HepG2 (cell line): ENCODE measurements around the gene DNM1. TPM values are rescaled to one million over a fixed set of nuclear protein-coding genes. Genes with fewer than 3 reads are reported as not detected.

Source experiments
- ATAC-seq: fragments of 200-7000 bp; cut with Tn5 transposase; 3 replicates; pipeline ENCODE4 v1.9.1; 2020; ENCODE audit warnings: mild to moderate bottlenecking, moderate library complexity
- Bru-seq: library from RNA; stranded (reverse); fragments of 400-500 nt; gene quantifications from one replicate; lab custom pipeline; 2021; lab: Mats Ljungman, UMichigan
- BruChase-seq, 2 experiments: library from RNA; stranded (reverse); fragments of 400-500 nt; gene quantifications; one replicate each; lab custom pipeline; 2021; lab: Mats Ljungman, UMichigan
- BruUV-seq: library from RNA; stranded (reverse); fragments of 400-500 nt; replicated peaks from 2 replicates; lab custom pipeline; 2021; lab: Mats Ljungman, UMichigan
- CTCF ChIA-PET: fragments of 300-600 bp; formaldehyde crosslinking; extraction: SDS; loops from one replicate; lab custom pipeline; 2021; ENCODE audit warnings: low total read pairs, inconsistent platforms, low intra/inter-chr PET ratio; lab: Yijun Ruan, JAX
- POLR2A ChIA-PET: fragments of 350-600 bp; sonication (Branson Sonifier 250); formaldehyde crosslinking; loops from one replicate; lab custom pipeline; 2020; ENCODE audit warnings: antibody characterized with exemption, inconsistent platforms; lab: Yijun Ruan, JAX
- DNase-seq: peaks from one replicate; pipeline ENCODE4 v3.0.0-alpha.2; 2015; ENCODE audit warnings: low spot score
- FAIRE-seq: peaks from 3 replicates; lab custom pipeline; 2011; peaks lifted over from hg19 to GRCh38; lab: Jason Lieb, UNC
- H2AFZ ChIP-seq: one replicate; pipeline ENCODE4 v1.6.1; 2011; ENCODE audit warnings: low read length, inconsistent platforms
- H3K27ac ChIP-seq: fragments of 300-600 bp; 3 replicates; pipeline ENCODE4 v1.8.0; 2011; ENCODE audit warnings: mixed run types, mild to moderate bottlenecking, mixed read lengths, low read length, inconsistent platforms; ENCODE audit not compliant: insufficient read depth; ENCODE audit errors: extremely low read length
- H3K27me3 ChIP-seq, 2 experiments: fragments of 200-600 bp in 1 of 2; 2 replicates in 1 of 2; 3 replicates in 1 of 2; pipeline versions ENCODE4 v1.6.0 to v1.8.0; 2011; ENCODE audit warnings: low read length in 2 of 2, mild to moderate bottlenecking in 2 of 2, moderate library complexity in 2 of 2, inconsistent platforms in 1 of 2; ENCODE audit not compliant: insufficient read depth in 2 of 2, control insufficient read depth in 1 of 2
- H3K36me3 ChIP-seq, 2 experiments: fragments of 200-600 bp in 1 of 2; replicated peaks in 1 of 2; 2 replicates in 1 of 2; 3 replicates in 1 of 2; pipeline versions ENCODE4 v1.5.1 to v1.8.0; 2011; ENCODE audit warnings: low read length in 2 of 2, inconsistent platforms in 1 of 2; ENCODE audit not compliant: insufficient read depth in 2 of 2, control insufficient read depth in 1 of 2
- H3K4me1 ChIP-seq: 2 replicates; pipeline ENCODE4 v1.5.1; 2012; ENCODE audit warnings: low read length, inconsistent platforms; ENCODE audit not compliant: insufficient read depth
- H3K4me2 ChIP-seq: 2 replicates; pipeline ENCODE4 v1.6.0; 2011; ENCODE audit warnings: low read depth, low read length, inconsistent platforms
- H3K4me3 ChIP-seq, 3 experiments: fragments of 200-600 bp in 1 of 3; sonication (generic), shearing (Covaris generic) in 1 of 3; replicated peaks in 1 of 3; 2 replicates each; pipeline ENCODE4 v1.5.1; 2011 to 2016; ENCODE audit warnings: low read length in 3 of 3, inconsistent platforms in 2 of 3, low read depth in 2 of 3, mild to moderate bottlenecking in 2 of 3, control low read depth in 1 of 3, mixed read lengths in 1 of 3; ENCODE audit not compliant: insufficient read depth in 1 of 3
- H3K79me2 ChIP-seq: one replicate; pipeline ENCODE4 v1.6.1; 2011; ENCODE audit warnings: low read length, inconsistent platforms; ENCODE audit not compliant: insufficient read depth
- H3K9ac ChIP-seq: 2 replicates; pipeline ENCODE4 v1.6.0; 2011; ENCODE audit warnings: mild to moderate bottlenecking, low read depth, low read length, inconsistent platforms; ENCODE audit not compliant: insufficient read depth
- H3K9me3 ChIP-seq: 2 replicates; pipeline ENCODE4 v1.5.1; 2012; ENCODE audit warnings: mild to moderate bottlenecking, low read length
- H4K20me1 ChIP-seq: 2 replicates; pipeline ENCODE4 v1.6.0; 2011; ENCODE audit warnings: inconsistent platforms, mild to moderate bottlenecking, low read length, moderate library complexity; ENCODE audit not compliant: insufficient read depth
- BHLHE40 ChIP-seq: IDR thresholded peaks from 2 replicates; pipeline ENCODE4 v1.6.1; 2011; ENCODE audit warnings: low read length, improper control_type of control experiment
- HNRNPLL ChIP-seq: fragments of 200-400 bp; formaldehyde crosslinking; IDR thresholded peaks from 2 replicates; pipeline ENCODE4 v1.6.1; 2017; ENCODE audit warnings: mild to moderate bottlenecking, low read depth, low read length; ENCODE audit not compliant: poor library complexity, severe bottlenecking
- MAFK ChIP-seq, 2 experiments: IDR thresholded peaks in 1 of 2; conservative IDR thresholded peaks in 1 of 2; 2 replicates each; pipeline ENCODE4 v1.6.1; 2011; ENCODE audit warnings: improper control_type of control experiment in 2 of 2, low read length in 2 of 2
- MZF1 ChIP-seq: sonication (generic); formaldehyde crosslinking; IDR thresholded peaks from 2 replicates; pipeline ENCODE4 v1.8.1; 2023; ENCODE audit warnings: mild to moderate bottlenecking, missing genetic modification reagents, borderline replicate concordance
- TEF ChIP-seq: sonication (generic); formaldehyde crosslinking; IDR thresholded peaks from 2 replicates; pipeline ENCODE4 v1.5.0; 2020; ENCODE audit warnings: missing genetic modification reagents
- YEATS2 ChIP-seq: sonication (generic); formaldehyde crosslinking; IDR thresholded peaks from 2 replicates; pipeline ENCODE4 v1.4.0; 2020; ENCODE audit warnings: missing genetic modification reagents, borderline replicate concordance
- ZGPAT ChIP-seq: IDR thresholded peaks from 2 replicates; pipeline ENCODE4 v1.6.1; 2016; ENCODE audit warnings: mild to moderate bottlenecking
- ZMAT5 ChIP-seq: sonication (generic); formaldehyde crosslinking; IDR thresholded peaks from 2 replicates; pipeline ENCODE4 v1.5.0; 2020; ENCODE audit warnings: mild to moderate bottlenecking, low read depth, missing genetic modification reagents, borderline replicate concordance
- ZNF331 ChIP-seq: sonication (generic); formaldehyde crosslinking; IDR thresholded peaks from 2 replicates; pipeline ENCODE4 v1.4.0; 2020; ENCODE audit warnings: missing genetic modification reagents
- ZNF34 ChIP-seq: sonication (generic); formaldehyde crosslinking; IDR thresholded peaks from 2 replicates; pipeline ENCODE4 v1.4.0; 2020; ENCODE audit warnings: mild to moderate bottlenecking, missing genetic modification reagents, borderline replicate concordance
- ZNF816 ChIP-seq: sonication (generic); formaldehyde crosslinking; IDR thresholded peaks from 2 replicates; pipeline ENCODE4 v1.8.0; 2022; ENCODE audit warnings: missing genetic modification reagents, mild to moderate bottlenecking, borderline replicate concordance
- ZNF83 ChIP-seq: sonication (generic); formaldehyde crosslinking; IDR thresholded peaks from 2 replicates; pipeline ENCODE4 v1.4.0; 2020; ENCODE audit warnings: missing genetic modification reagents, mild to moderate bottlenecking, borderline replicate concordance
- WGBS: methylation state at CpG from one replicate; pipeline ENCODE4 v1.1.6; 2017; ENCODE audit warnings: low lambda C conversion rate; 5-methylcytosine and 5-hydroxymethylcytosine counted together
- in situ Hi-C: cut with HindIII; loops from 2 replicates; pipeline ENCODE4 v1.10.0; 2017; ENCODE audit warnings: low pct_unique_long_range_greater_than_20kb; ENCODE audit not compliant: extremely low pct_ligation_motif_present
- intact Hi-C: fragments of 100-400 bp; cut with micrococcal nuclease; formaldehyde crosslinking; loops from one replicate; pipeline ENCODE4 v1.10.0; 2022; ENCODE audit not compliant: unreplicated experiment
- long read RNA-seq, 2 experiments: library from RNA in 1 of 2; library from polyadenylated mRNA in 1 of 2; stranded (forward) in 1 of 2; unstranded in 1 of 2; transcript quantifications; one replicate each; pipeline ENCODE4 v2.0.0, GENCODE V29; 2019 to 2022
- polyA minus RNA-seq, 3 experiments: library from RNA; depleted of rRNA, polyadenylated mRNA; stranded (reverse); fragments of >200 nt; gene quantifications; 2 replicates each; pipeline ENCODE4 v1.2.3, GENCODE V29; 2011; ENCODE audit warnings: low replicate concordance in 1 of 3
- polyA plus RNA-seq, 8 experiments: library from polyadenylated mRNA; depleted of rRNA in 3 of 8; stranded (reverse) in 7 of 8; unstranded in 1 of 8; fragments of >200 nt; fragmentation: Illumina TruSeq in 4 of 8; extraction: Trizol in 4 of 8; gene quantifications; 2 replicates each; pipeline versions ENCODE4 v1.2.1 to v1.2.3, GENCODE V29; 2011 to 2016; ENCODE audit warnings: low read depth in 4 of 8, missing spikeins in 1 of 8, mixed read lengths in 1 of 8; ENCODE audit not compliant: insufficient read depth in 1 of 8
- total RNA-seq, 5 experiments: library from RNA; depleted of rRNA; stranded (reverse); fragments of >200 nt; fragmentation: Illumina TruSeq; extraction: Trizol; gene quantifications; 2 replicates each; pipeline ENCODE4 v1.2.3, GENCODE V29; 2016; ENCODE audit warnings: low read depth in 1 of 5

Gene DNM1
- total RNA-seq (2016; rRNA removed; fragmentation: Illumina TruSeq; extraction: Trizol), result 0.13 and 0.15 TPM in 2 replicates
- total RNA-seq (2016; cell fraction: cytosol; rRNA removed; fragmentation: Illumina TruSeq; extraction: Trizol; ENCODE audit: low read depth), result 0.10 TPM in 1 of 2 replicates, not detected in the other
- 0.15 TPM in 1 of 2 replicates, not detected in the other for total RNA-seq (2016; cell fraction: insoluble cytoplasmic fraction; rRNA removed; fragmentation: Illumina TruSeq; extraction: Trizol)
- total RNA-seq (2016; cell fraction: membrane; rRNA removed; fragmentation: Illumina TruSeq; extraction: Trizol), result 0.21 TPM in 1 of 2 replicates, not detected in the other
- 0.22 and 0.38 TPM in 2 replicates for total RNA-seq (2016; cell fraction: nucleus; rRNA removed; fragmentation: Illumina TruSeq; extraction: Trizol)
- polyA plus RNA-seq (2011; rRNA removed), result 0.58 and 0.91 TPM in 2 replicates
- 0.10 and 0.23 TPM in 2 replicates for polyA plus RNA-seq (2011; cell fraction: cytosol; rRNA removed)
- 5.5 and 6.4 TPM in 2 replicates for polyA plus RNA-seq (2011; cell fraction: nucleus; rRNA removed)
- polyA plus RNA-seq (2012), result 1.1 and 1.8 TPM in 2 replicates
- 0.06 and 2.2 TPM in 2 replicates for polyA plus RNA-seq (2016; cell fraction: cytosol; fragmentation: Illumina TruSeq; extraction: Trizol; ENCODE audit: low read depth)
- polyA plus RNA-seq (2016; cell fraction: insoluble cytoplasmic fraction; fragmentation: Illumina TruSeq; extraction: Trizol; ENCODE audit: low read depth), result 0.17 and 0.45 TPM in 2 replicates
- polyA plus RNA-seq (2016; cell fraction: membrane; fragmentation: Illumina TruSeq; extraction: Trizol; ENCODE audit: low read depth), result 0.13 TPM in 1 of 2 replicates, not detected in the other
- 0.47 and 1.9 TPM in 2 replicates for polyA plus RNA-seq (2016; cell fraction: nucleus; fragmentation: Illumina TruSeq; extraction: Trizol; ENCODE audit: insufficient read depth, low read depth)
- 2.0 and 4.0 TPM in 2 replicates for polyA minus RNA-seq (2011; rRNA and poly(A)+ RNA removed; ENCODE audit: low replicate concordance)
- polyA minus RNA-seq (2011; cell fraction: cytosol; rRNA and poly(A)+ RNA removed), result 0.69 TPM in 1 of 2 replicates, not detected in the other
- 5.0 and 6.2 TPM in 2 replicates for polyA minus RNA-seq (2011; cell fraction: nucleus; rRNA and poly(A)+ RNA removed)
- Bru-seq, nascent RNA, result percentile 21 among the genes with signal in this experiment
- percentile 18 among the genes with signal in this experiment for BruChase-seq, experiment 1, labeled RNA remaining after a 6-hour chase
- percentile 14 among the genes with signal in this experiment for BruChase-seq, experiment 2, labeled RNA remaining after a 2-hour chase
- long read RNA-seq, experiment 1, result 0 reads
- long read RNA-seq, experiment 2, partial matches to known transcripts, result 0 of 1 reads
- long read RNA-seq, experiment 2, other reads (novel, unspliced or antisense), result 1 of 1 reads

GRCh38 chr9:128203024-128203706, at the start of gene DNM1:
DNM1 (plus strand) TSS chr9:128203379; CDS start chr9:128203471, 92 bp downstream.
- Histone ChIP-seq H3K4me1 (peaks cover 51% of the 10 kb centered on the region), H3K27me3 (peaks cover 6 to 24% of the 10 kb centered on the region in 2 experiments; a peak in 4 of 5 replicates), H3K36me3 (no peaks in the 10 kb centered on the region), H3K4me2 (peak within 1 kb of the TSS; percentile 92), H3K27ac (no peak within 1 kb of the TSS), H3K9ac (peak within 1 kb of the TSS; percentile 50), H2AFZ (peak within 1 kb of the TSS; percentile 18), H3K4me3 (peak within 1 kb of the TSS; percentile 54 to 77 (median 69); a peak in 5 of 6 replicates), H3K79me2 (no peaks in the 10 kb centered on the region), H4K20me1 (no peaks in the 10 kb centered on the region), H3K9me3 (no peaks in the 10 kb centered on the region)
- ChIA-PET POLR2A (no interaction called here), CTCF (no interaction called here)
- ATAC-seq (peak; percentile 82), DNase-seq (no peak), FAIRE-seq (no peak)
- in situ Hi-C loops (no loop called here), intact Hi-C loops (no loop called here)
- 3% methylated on average over 6 of the region's 72 CpGs for WGBS
- BruUV-seq, result no TSS peak
- TF ChIP-seq MZF1 (CRISPR knock-in tag), result no peak
- TF ChIP-seq ZNF34 (CRISPR knock-in tag), result no peak
- no peak for TF ChIP-seq TEF (CRISPR knock-in tag)
- TF ChIP-seq YEATS2 (CRISPR knock-in tag), result no peak
- no peak for TF ChIP-seq ZNF816 (CRISPR knock-in tag)
- TF ChIP-seq BHLHE40, result peak; percentile 21; the same call in 1 of the 2 replicates
- TF ChIP-seq MAFK (conservative IDR thresholded peaks at IDR 0.05 in 1 of 2, IDR thresholded peaks at IDR 0.05 in 1 of 2; ENCODE audit: low read length in 2 of 2), result no peak
- TF ChIP-seq ZNF331, result 0 out of 2 replicates have a peak, but pooled peaks have one; percentile 22
- TF ChIP-seq HNRNPLL, result peak; percentile 53
- TF ChIP-seq ZGPAT, result 0 out of 2 replicates have a peak, but pooled peaks have one; percentile 5
- no peak for TF ChIP-seq ZNF83 (CRISPR knock-in tag)
- no peak for TF ChIP-seq ZMAT5 (CRISPR knock-in tag)
